Neural progenitor cell (in vitro differentiated cells): ENCODE measurements around the gene PLA1A.

ENCODE experiments used
- CTCF ChIP-seq: fragments of 200-600 bp; sonication (generic); IDR thresholded peaks from 2 replicates; pipeline ENCODE4 v1.5.1; 2017; ENCODE audit warnings: antibody characterized with exemption, mild to moderate bottlenecking
- EZH2 ChIP-seq: fragments of 200-600 bp; sonication (generic); IDR thresholded peaks from 2 replicates; pipeline ENCODE4 v1.6.1; 2017; ENCODE audit warnings: antibody characterized with exemption, mild to moderate bottlenecking, moderate library complexity
- EZH2phosphoT487 ChIP-seq: fragments of 200-600 bp; sonication (generic); IDR thresholded peaks from 2 replicates; pipeline ENCODE4 v1.6.1; 2017; ENCODE audit warnings: antibody characterized with exemption

GRCh38 chr3:119600732-119601131, 3.0 kb downstream of the PLA1A start:
- TF ChIP-seq EZH2phosphoT487 (no peak), CTCF (peak; percentile 65), EZH2 (no peak)
